H9 (cell line): ENCODE data around the gene P2RY12. TPM values are rescaled to one million over a fixed set of nuclear protein-coding genes. Genes with fewer than 3 reads are reported as not detected.

ENCODE experiments used
- DNase-seq: peaks from one replicate; pipeline ENCODE4 v3.0.0-alpha.2; 2017
- H2AFZ ChIP-seq: one replicate; pipeline ENCODE4 v1.6.1; 2013; ENCODE audit warnings: mild to moderate bottlenecking, low read length, control low read depth, moderate library complexity
- H2AK5ac ChIP-seq: 2 replicates; pipeline ENCODE4 v1.6.1; 2013; ENCODE audit warnings: low read length, control low read depth, mixed read lengths; ENCODE audit not compliant: insufficient read length
- H2BK120ac ChIP-seq: one replicate; pipeline ENCODE4 v1.6.1; 2013; ENCODE audit warnings: low read depth, mild to moderate bottlenecking, low read length, control low read depth, inconsistent platforms; ENCODE audit not compliant: poor library complexity, severe bottlenecking
- H2BK12ac ChIP-seq: 2 replicates; pipeline ENCODE4 v1.6.1; 2013; ENCODE audit warnings: low read length, control low read depth, mixed read lengths, low read depth; ENCODE audit not compliant: insufficient read length
- H2BK15ac ChIP-seq: 2 replicates; pipeline ENCODE4 v1.6.1; 2013; ENCODE audit warnings: low read depth, low read length, control low read depth
- H2BK20ac ChIP-seq: one replicate; pipeline ENCODE4 v1.6.1; 2013; ENCODE audit warnings: low read depth, mild to moderate bottlenecking, low read length, control low read depth, inconsistent platforms; ENCODE audit not compliant: poor library complexity, severe bottlenecking
- H2BK5ac ChIP-seq: 2 replicates; pipeline ENCODE4 v1.6.1; 2013; ENCODE audit warnings: low read length, control low read depth, mixed read lengths; ENCODE audit not compliant: insufficient read length
- H3K14ac ChIP-seq: 2 replicates; pipeline ENCODE4 v1.6.1; 2013; ENCODE audit warnings: low read length, control low read depth; ENCODE audit not compliant: insufficient read depth
- H3K18ac ChIP-seq: 2 replicates; pipeline ENCODE4 v1.6.1; 2013; ENCODE audit warnings: low read depth, mild to moderate bottlenecking, mixed read lengths, low read length, control low read depth; ENCODE audit not compliant: insufficient read length
- H3K23ac ChIP-seq: 2 replicates; pipeline ENCODE4 v1.6.1; 2013; ENCODE audit warnings: low read length, control low read depth, mixed read lengths, low read depth; ENCODE audit not compliant: insufficient read length
- H3K23me2 ChIP-seq: 2 replicates; pipeline ENCODE4 v1.6.1; 2013; ENCODE audit warnings: low read depth, mild to moderate bottlenecking, mixed read lengths, low read length, control low read depth; ENCODE audit not compliant: insufficient read length, poor library complexity, severe bottlenecking
- H3K27ac ChIP-seq: 2 replicates; pipeline ENCODE4 v1.5.1; 2013; ENCODE audit warnings: low read length, control low read depth, mixed read lengths, low read depth; ENCODE audit not compliant: insufficient read length
- H3K27me3 ChIP-seq: 2 replicates; pipeline ENCODE4 v1.6.1; 2013; ENCODE audit warnings: low read length, control low read depth, inconsistent platforms; ENCODE audit not compliant: insufficient read depth
- H3K4ac ChIP-seq: 2 replicates; pipeline ENCODE4 v1.6.1; 2013; ENCODE audit warnings: low read depth, mild to moderate bottlenecking, control low read depth, inconsistent platforms, low read length, moderate library complexity
- H3K4me1 ChIP-seq: 2 replicates; pipeline ENCODE4 v1.6.1; 2013; ENCODE audit warnings: low read length, control low read depth, inconsistent platforms; ENCODE audit not compliant: insufficient read depth
- H3K4me2 ChIP-seq: 2 replicates; pipeline ENCODE4 v1.6.1; 2013; ENCODE audit warnings: low read length, control low read depth, mixed read lengths; ENCODE audit not compliant: insufficient read length, insufficient read depth
- H3K56ac ChIP-seq: 2 replicates; pipeline ENCODE4 v1.6.1; 2013; ENCODE audit warnings: low read depth, mild to moderate bottlenecking, mixed read lengths, low read length, control low read depth; ENCODE audit not compliant: insufficient read length
- H3K79me1 ChIP-seq: 2 replicates; pipeline ENCODE4 v1.6.1; 2013; ENCODE audit warnings: low read depth, mild to moderate bottlenecking, moderate library complexity, low read length, control low read depth, inconsistent platforms; ENCODE audit not compliant: insufficient read depth, poor library complexity, severe bottlenecking
- H3K79me2 ChIP-seq: 2 replicates; pipeline ENCODE4 v1.6.1; 2013; ENCODE audit warnings: low read length, control low read depth, inconsistent platforms; ENCODE audit not compliant: insufficient read depth
- H3K9ac ChIP-seq: 2 replicates; pipeline ENCODE4 v1.6.1; 2013; ENCODE audit warnings: low read length, control low read depth, mixed read lengths; ENCODE audit not compliant: insufficient read length; ENCODE audit errors: extremely low read depth
- H3K9me3 ChIP-seq: one replicate; pipeline ENCODE4 v1.6.1; 2013; ENCODE audit warnings: low read depth, low read length, inconsistent platforms; ENCODE audit not compliant: control insufficient read depth
- H3T11ph ChIP-seq: one replicate; pipeline ENCODE4 v1.6.1; 2013; ENCODE audit warnings: mild to moderate bottlenecking, low read length, control low read depth, inconsistent platforms
- H4K20me1 ChIP-seq: one replicate; pipeline ENCODE4 v1.6.1; 2013; ENCODE audit not compliant: control insufficient read depth, insufficient read length, insufficient read depth
- H4K5ac ChIP-seq: 2 replicates; pipeline ENCODE4 v1.6.1; 2013; ENCODE audit warnings: low read depth, mild to moderate bottlenecking, mixed read lengths, low read length, control low read depth; ENCODE audit not compliant: insufficient read length
- H4K8ac ChIP-seq: replicated peaks from 2 replicates; pipeline ENCODE4 v1.6.1; 2013; ENCODE audit warnings: low read length, control low read depth, mixed read lengths, low read depth; ENCODE audit not compliant: insufficient read length
- H4K91ac ChIP-seq: 2 replicates; pipeline ENCODE4 v1.6.1; 2013; ENCODE audit warnings: low read depth, mild to moderate bottlenecking, moderate library complexity, mixed read lengths, low read length, control low read depth; ENCODE audit not compliant: insufficient read length
- H3K27ac Mint-ChIP-seq, 3 experiments: 2 replicates in 2 of 3; 3 replicates in 1 of 3; pipeline ENCODE4 v1.8.0; 2020 to 2021; ENCODE audit warnings: mixed read lengths in 3 of 3, mild to moderate bottlenecking in 1 of 3, moderate library complexity in 1 of 3
- H3K27me3 Mint-ChIP-seq: 2 replicates; pipeline ENCODE4 v1.8.0; 2021; ENCODE audit warnings: low read depth, mild to moderate bottlenecking, moderate library complexity, mixed read lengths
- H3K36me3 Mint-ChIP-seq, 3 experiments: 2 replicates in 2 of 3; 3 replicates in 1 of 3; pipeline ENCODE4 v1.8.0; 2020 to 2021; ENCODE audit warnings: low read depth in 3 of 3, mixed read lengths in 3 of 3; ENCODE audit not compliant: insufficient read depth in 1 of 3
- H3K4me1 Mint-ChIP-seq, 2 experiments: 2 replicates each; pipeline ENCODE4 v1.8.0; 2020; ENCODE audit warnings: mixed read lengths in 2 of 2
- H3K4me3 Mint-ChIP-seq, 2 experiments: 2 replicates in 1 of 2; 3 replicates in 1 of 2; pipeline ENCODE4 v1.8.0; 2020 to 2021; ENCODE audit warnings: mild to moderate bottlenecking in 2 of 2, mixed read lengths in 2 of 2, moderate library complexity in 1 of 2
- H3K9me3 Mint-ChIP-seq, 2 experiments: 2 replicates in 1 of 2; 3 replicates in 1 of 2; pipeline ENCODE4 v1.8.0; 2020; ENCODE audit warnings: mild to moderate bottlenecking in 2 of 2, mixed read lengths in 2 of 2, moderate library complexity in 1 of 2
- WGBS: extraction: QIAGEN DNeasy Blood & Tissue Kit; methylation state at CpG from one replicate; pipeline ENCODE4 v1.1.7; 2013; ENCODE audit warnings: missing lambda C conversion rate, low lambda C conversion rate, mixed read lengths; ENCODE audit not compliant: insufficient read length; ENCODE audit errors: extremely low coverage; 5-methylcytosine and 5-hydroxymethylcytosine counted together
- total RNA-seq: library from RNA; stranded (reverse); gene quantifications from 2 replicates; pipeline ENCODE4 v1.2.1, GENCODE V29; 2021
- TF ChIP-seq, protein P1 (sequence below): fragments of 200-600 bp; sonication (generic); conservative IDR thresholded peaks from 3 replicates; pipeline ENCODE4 v1.8.0; 2021; ENCODE audit warnings: antibody characterized with exemption, mild to moderate bottlenecking

Gene P2RY12
- total RNA-seq, 1 experiment from 2014 or later = not detected

DNA sequence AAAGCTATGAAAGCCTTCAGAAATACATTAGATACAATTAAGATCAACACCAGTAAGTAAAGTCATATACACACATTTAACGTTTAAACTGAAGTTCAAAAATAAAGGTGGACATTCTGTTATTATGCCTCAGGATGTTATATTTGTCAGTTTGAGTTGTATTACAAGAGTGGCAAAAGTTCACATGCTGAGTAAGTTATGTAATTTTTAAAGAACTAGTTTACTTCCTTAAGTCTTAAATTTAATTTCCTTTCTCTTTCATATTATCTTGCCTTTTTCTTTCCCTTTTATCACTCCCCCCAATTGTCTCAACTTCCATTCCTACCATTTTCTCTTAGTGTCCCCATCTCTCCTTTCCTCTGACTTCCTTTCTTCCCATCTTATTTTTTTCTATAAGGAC is 63.0 kb downstream of the P2RY12 start:
- Mint-ChIP-seq H3K27me3 (no peaks in the 10 kb centered on the region), H3K4me3 (no peak overlapping the region), H3K36me3 (no peaks in the 10 kb centered on the region; a peak in 1 of 7 replicates), H3K4me1 (peaks cover 12 to 18% of the 10 kb centered on the region in 2 experiments), H3K9me3 (no peaks in the 10 kb centered on the region), H3K27ac (no peak overlapping the region)
- no peak overlapping the region for H3K4me2 ChIP-seq
- no peak overlapping the region for H3K56ac ChIP-seq
- no peak overlapping the region for H2BK15ac ChIP-seq
- H2AK5ac ChIP-seq = no peak overlapping the region
- no peak overlapping the region for H3T11ph ChIP-seq
- H3K18ac ChIP-seq = no peak overlapping the region
- TF ChIP-seq, protein P1, sequence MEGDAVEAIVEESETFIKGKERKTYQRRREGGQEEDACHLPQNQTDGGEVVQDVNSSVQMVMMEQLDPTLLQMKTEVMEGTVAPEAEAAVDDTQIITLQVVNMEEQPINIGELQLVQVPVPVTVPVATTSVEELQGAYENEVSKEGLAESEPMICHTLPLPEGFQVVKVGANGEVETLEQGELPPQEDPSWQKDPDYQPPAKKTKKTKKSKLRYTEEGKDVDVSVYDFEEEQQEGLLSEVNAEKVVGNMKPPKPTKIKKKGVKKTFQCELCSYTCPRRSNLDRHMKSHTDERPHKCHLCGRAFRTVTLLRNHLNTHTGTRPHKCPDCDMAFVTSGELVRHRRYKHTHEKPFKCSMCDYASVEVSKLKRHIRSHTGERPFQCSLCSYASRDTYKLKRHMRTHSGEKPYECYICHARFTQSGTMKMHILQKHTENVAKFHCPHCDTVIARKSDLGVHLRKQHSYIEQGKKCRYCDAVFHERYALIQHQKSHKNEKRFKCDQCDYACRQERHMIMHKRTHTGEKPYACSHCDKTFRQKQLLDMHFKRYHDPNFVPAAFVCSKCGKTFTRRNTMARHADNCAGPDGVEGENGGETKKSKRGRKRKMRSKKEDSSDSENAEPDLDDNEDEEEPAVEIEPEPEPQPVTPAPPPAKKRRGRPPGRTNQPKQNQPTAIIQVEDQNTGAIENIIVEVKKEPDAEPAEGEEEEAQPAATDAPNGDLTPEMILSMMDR = no peak
- no peaks in the 10 kb centered on the region for H4K20me1 ChIP-seq
- H3K9ac ChIP-seq = no peak overlapping the region
- H2BK120ac ChIP-seq = no peak overlapping the region
- H2BK12ac ChIP-seq = no peak overlapping the region
- H3K4ac ChIP-seq = no peak overlapping the region
- no peaks in the 10 kb centered on the region for H3K9me3 ChIP-seq
- H3K14ac ChIP-seq = no peak overlapping the region
- H3K23ac ChIP-seq = no peak overlapping the region
- no peak overlapping the region for H2AFZ ChIP-seq
- H4K91ac ChIP-seq = no peak overlapping the region
- no peak overlapping the region for H2BK5ac ChIP-seq
- no peak overlapping the region for H4K5ac ChIP-seq
- no peak overlapping the region for H2BK20ac ChIP-seq
- no peak overlapping the region for H4K8ac ChIP-seq
- H3K4me1 ChIP-seq = no peaks in the 10 kb centered on the region; the same call in 1 of the 2 replicates
- no peak overlapping the region for H3K27ac ChIP-seq
- no CpG with 5 or more reads among the region's 1 CpG for WGBS
- H3K79me2 ChIP-seq = no peaks in the 10 kb centered on the region
- H3K27me3 ChIP-seq = no peaks in the 10 kb centered on the region
- H3K79me1 ChIP-seq = no peaks in the 10 kb centered on the region
- DNase-seq = no peak
- no peaks in the 10 kb centered on the region for H3K23me2 ChIP-seq
